HUES64 (cell line): ENCODE measurements around the gene JAKMIP1.

ENCODE experiments used
- H3K27ac ChIP-seq: 2 replicates; pipeline ENCODE4 v1.7.0; 2013; ENCODE audit warnings: low read depth, low read length, inconsistent platforms
- H3K27me3 ChIP-seq: 2 replicates; pipeline ENCODE4 v1.6.1; 2013; ENCODE audit warnings: mild to moderate bottlenecking, low read length; ENCODE audit not compliant: insufficient read depth
- H3K36me3 ChIP-seq: 2 replicates; pipeline ENCODE4 v1.6.1; 2013; ENCODE audit warnings: mild to moderate bottlenecking, low read length; ENCODE audit not compliant: insufficient read depth
- H3K4me1 ChIP-seq: 2 replicates; pipeline ENCODE4 v1.6.1; 2013; ENCODE audit warnings: mild to moderate bottlenecking, low read length, moderate library complexity; ENCODE audit not compliant: insufficient read depth
- H3K4me3 ChIP-seq: 2 replicates; pipeline ENCODE4 v1.5.1; 2013; ENCODE audit warnings: mild to moderate bottlenecking, low read length, moderate library complexity
- H3K9ac ChIP-seq: 2 replicates; pipeline ENCODE4 v1.6.1; 2013; ENCODE audit warnings: mild to moderate bottlenecking, low read depth, low read length
- H3K9me3 ChIP-seq: 2 replicates; pipeline ENCODE4 v1.6.1; 2013; ENCODE audit warnings: low read depth, low read length; ENCODE audit not compliant: insufficient read depth
- WGBS: fragments of 150-250, 120-280 bp; methylation state at CpG from one replicate; pipeline ENCODE4 v1.1.7; 2013; ENCODE audit warnings: missing lambda C conversion rate; 5-methylcytosine and 5-hydroxymethylcytosine counted together

Gene JAKMIP1

GRCh38 chr4:6235901-6236640 is 35.7 kb upstream of the JAKMIP1 start:
- Histone ChIP-seq H3K9me3 (no peaks in the 10 kb centered on the region), H3K27ac (no peak overlapping the region), H3K4me1 (no peaks in the 10 kb centered on the region), H3K9ac (no peak overlapping the region), H3K36me3 (no peaks in the 10 kb centered on the region), H3K4me3 (no peak overlapping the region), H3K27me3 (no peaks in the 10 kb centered on the region)
- WGBS = 95% methylated on average over 17 of the region's 17 CpGs

- Histone ChIP-seq H3K4me1 (no peaks in the 10 kb centered on the region), H3K9me3 (no peaks in the 10 kb centered on the region), H3K27ac (no peak overlapping the region), H3K9ac (no peak overlapping the region), H3K27me3 (no peaks in the 10 kb centered on the region), H3K4me3 (no peak overlapping the region), H3K36me3 (no peaks in the 10 kb centered on the region)
- 92% methylated on average over 7 of the region's 7 CpGs for WGBS
These were observed 34.7 kb upstream of the JAKMIP1 start for GRCh38 chr4:6235012-6235411.

- H3K4me3 ChIP-seq = no peak overlapping the region
- H3K4me1 ChIP-seq = no peaks in the 10 kb centered on the region
- WGBS = 90% methylated on average over 6 of the region's 6 CpGs
- no peaks in the 10 kb centered on the region for H3K27me3 ChIP-seq
- no peak overlapping the region for H3K9ac ChIP-seq
- no peaks in the 10 kb centered on the region for H3K36me3 ChIP-seq
- H3K27ac ChIP-seq = no peak overlapping the region
- H3K9me3 ChIP-seq = no peaks in the 10 kb centered on the region
These were observed 33.6 kb upstream of the JAKMIP1 start for GRCh38 chr4:6233929-6234328.

- no peaks in the 10 kb centered on the region for H3K4me1 ChIP-seq
- H3K27me3 ChIP-seq = no peaks in the 10 kb centered on the region
- H3K9ac ChIP-seq = no peak overlapping the region
- H3K36me3 ChIP-seq = no peaks in the 10 kb centered on the region
- H3K27ac ChIP-seq = no peak overlapping the region
- H3K4me3 ChIP-seq = no peak overlapping the region
- WGBS = 92% methylated on average over 30 of the region's 30 CpGs
- H3K9me3 ChIP-seq = no peaks in the 10 kb centered on the region
These were observed 32.8 kb upstream of the JAKMIP1 start for GRCh38 chr4:6232836-6233785.

GRCh38 chr4:6231663-6232165 is 31.4 kb upstream of the JAKMIP1 start:
- H3K4me1 ChIP-seq = no peaks in the 10 kb centered on the region
- H3K27me3 ChIP-seq = no peaks in the 10 kb centered on the region
- H3K27ac ChIP-seq = no peak overlapping the region
- no peaks in the 10 kb centered on the region for H3K9me3 ChIP-seq
- no peak overlapping the region for H3K4me3 ChIP-seq
- H3K36me3 ChIP-seq = no peaks in the 10 kb centered on the region
- no peak overlapping the region for H3K9ac ChIP-seq
- 92% methylated on average over 6 of the region's 7 CpGs for WGBS

GRCh38 chr4:6230827-6231662 is 30.7 kb upstream of the JAKMIP1 start:
- WGBS = 92% methylated on average over 21 of the region's 21 CpGs
- H3K4me1 ChIP-seq = no peaks in the 10 kb centered on the region
- no peaks in the 10 kb centered on the region for H3K27me3 ChIP-seq
- no peak overlapping the region for H3K9ac ChIP-seq
- no peak overlapping the region for H3K27ac ChIP-seq
- H3K36me3 ChIP-seq = no peaks in the 10 kb centered on the region
- no peaks in the 10 kb centered on the region for H3K9me3 ChIP-seq
- H3K4me3 ChIP-seq = no peak overlapping the region

- Histone ChIP-seq H3K4me3 (no peak overlapping the region), H3K27me3 (no peaks in the 10 kb centered on the region), H3K9ac (no peak overlapping the region), H3K4me1 (no peaks in the 10 kb centered on the region), H3K9me3 (no peaks in the 10 kb centered on the region), H3K27ac (no peak overlapping the region), H3K36me3 (no peaks in the 10 kb centered on the region)
- 63% methylated on average over 3 of the region's 3 CpGs for WGBS
These were observed 30.1 kb upstream of the JAKMIP1 start for GRCh38 chr4:6230502-6230785.

GRCh38 chr4:6229671-6230501 is 29.5 kb upstream of the JAKMIP1 start:
- Histone ChIP-seq H3K36me3 (no peaks in the 10 kb centered on the region), H3K4me3 (no peak overlapping the region), H3K27me3 (no peaks in the 10 kb centered on the region), H3K27ac (no peak overlapping the region), H3K9me3 (no peaks in the 10 kb centered on the region), H3K4me1 (no peaks in the 10 kb centered on the region), H3K9ac (no peak overlapping the region)
- 88% methylated on average over 18 of the region's 18 CpGs for WGBS

GRCh38 chr4:6229095-6229494 is 28.7 kb upstream of the JAKMIP1 start:
- Histone ChIP-seq H3K9me3 (no peaks in the 10 kb centered on the region), H3K4me1 (no peaks in the 10 kb centered on the region), H3K27me3 (no peaks in the 10 kb centered on the region), H3K36me3 (no peaks in the 10 kb centered on the region), H3K9ac (no peak overlapping the region), H3K27ac (no peak overlapping the region), H3K4me3 (no peak overlapping the region)
- WGBS = 73% methylated on average over 7 of the region's 7 CpGs
